ENCODE results near the gene MPG.

MPG gene

DNA sequence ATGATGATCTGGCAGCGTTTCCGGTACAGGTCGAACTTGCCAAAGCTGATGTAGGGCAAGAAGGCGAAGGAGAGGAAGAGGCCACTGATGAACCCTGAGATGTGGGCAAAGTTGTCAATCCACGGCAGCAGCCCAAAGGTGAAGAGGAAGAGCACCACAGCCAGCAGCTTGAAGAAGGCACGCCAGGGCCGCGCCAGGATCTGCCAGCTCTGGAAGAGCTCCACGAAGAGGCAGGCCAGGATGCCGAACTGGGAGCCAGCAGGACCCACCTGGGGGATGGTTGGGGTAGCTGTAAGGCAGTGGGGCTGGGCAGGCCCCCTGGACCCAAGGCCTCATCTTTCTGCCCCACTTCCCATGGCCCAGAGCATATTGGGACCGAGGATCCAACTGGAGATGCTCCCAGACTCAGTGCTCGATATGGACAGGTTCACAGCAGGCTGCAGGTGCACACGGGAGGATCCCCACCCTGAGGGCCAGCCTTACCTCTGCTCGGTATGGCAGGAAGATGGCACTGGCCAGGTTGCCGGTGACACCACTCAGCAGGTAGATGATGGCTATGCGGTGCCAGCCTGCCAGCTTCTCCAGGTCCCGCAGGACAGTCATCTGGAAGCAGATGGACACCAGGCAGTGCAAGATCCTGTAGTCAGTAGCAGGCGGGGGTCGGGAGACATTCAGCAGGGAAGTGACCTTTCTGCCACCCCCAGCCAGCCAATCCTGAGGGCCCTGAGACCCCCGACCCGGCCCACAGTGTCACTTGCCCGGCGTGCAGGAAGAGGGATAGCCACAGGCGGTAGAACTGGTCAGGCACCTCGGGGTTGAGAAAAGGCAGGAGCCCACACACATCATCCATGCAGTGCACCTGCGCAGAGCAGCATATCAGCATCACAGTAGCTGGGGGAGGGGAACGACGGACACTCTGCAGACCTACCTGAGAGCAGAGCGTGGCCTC lies 19.3 kb upstream of the MPG start:
- in situ Hi-C loops (cut with MboI; ENCODE audit: low sequenced_read_pairs, unreplicated experiment), result no loop called here
- TF ChIP-seq, protein P1, sequence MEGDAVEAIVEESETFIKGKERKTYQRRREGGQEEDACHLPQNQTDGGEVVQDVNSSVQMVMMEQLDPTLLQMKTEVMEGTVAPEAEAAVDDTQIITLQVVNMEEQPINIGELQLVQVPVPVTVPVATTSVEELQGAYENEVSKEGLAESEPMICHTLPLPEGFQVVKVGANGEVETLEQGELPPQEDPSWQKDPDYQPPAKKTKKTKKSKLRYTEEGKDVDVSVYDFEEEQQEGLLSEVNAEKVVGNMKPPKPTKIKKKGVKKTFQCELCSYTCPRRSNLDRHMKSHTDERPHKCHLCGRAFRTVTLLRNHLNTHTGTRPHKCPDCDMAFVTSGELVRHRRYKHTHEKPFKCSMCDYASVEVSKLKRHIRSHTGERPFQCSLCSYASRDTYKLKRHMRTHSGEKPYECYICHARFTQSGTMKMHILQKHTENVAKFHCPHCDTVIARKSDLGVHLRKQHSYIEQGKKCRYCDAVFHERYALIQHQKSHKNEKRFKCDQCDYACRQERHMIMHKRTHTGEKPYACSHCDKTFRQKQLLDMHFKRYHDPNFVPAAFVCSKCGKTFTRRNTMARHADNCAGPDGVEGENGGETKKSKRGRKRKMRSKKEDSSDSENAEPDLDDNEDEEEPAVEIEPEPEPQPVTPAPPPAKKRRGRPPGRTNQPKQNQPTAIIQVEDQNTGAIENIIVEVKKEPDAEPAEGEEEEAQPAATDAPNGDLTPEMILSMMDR (IDR thresholded peaks at IDR 0.05; ENCODE audit: borderline replicate concordance, control extremely low read depth, extremely low read depth, insufficient read depth, missing control alignments), result no peak
- no peak for DNase-seq (ENCODE audit: low spot score)

DNA sequence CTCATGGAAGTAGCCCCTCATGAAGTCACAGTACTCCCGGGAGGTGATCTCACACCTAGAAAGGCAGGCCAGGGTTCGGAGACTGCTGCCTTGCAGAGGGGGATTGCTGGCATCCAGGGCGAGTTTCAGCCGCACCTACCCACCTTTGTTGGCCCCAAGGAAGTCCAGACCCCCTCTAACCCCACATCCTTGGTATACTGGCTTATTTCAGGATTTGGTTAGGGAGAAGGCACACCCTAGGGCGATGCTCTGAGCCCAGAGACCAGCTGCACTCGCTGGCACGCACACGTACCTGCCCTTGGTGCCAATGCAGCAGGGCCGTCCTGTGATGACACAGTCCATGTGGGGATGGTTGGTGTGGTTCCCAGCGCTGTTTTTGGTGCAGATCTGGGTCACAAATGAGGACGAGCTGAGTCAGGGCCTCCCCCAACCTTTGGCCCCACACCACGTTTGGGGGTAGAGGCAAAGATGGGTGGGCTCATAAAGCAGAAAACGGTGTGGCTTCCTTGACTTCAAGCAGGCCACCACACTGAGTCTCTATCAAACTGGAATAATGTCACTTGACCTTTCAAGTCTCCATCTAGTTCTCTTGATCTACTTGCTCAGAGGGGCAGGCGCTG lies 18.5 kb upstream of the MPG start:
- in situ Hi-C loops (cut with MboI; ENCODE audit: low sequenced_read_pairs, unreplicated experiment), result no loop called here
- TF ChIP-seq, protein P1 (IDR thresholded peaks at IDR 0.05; ENCODE audit: borderline replicate concordance, control extremely low read depth, extremely low read depth, insufficient read depth, missing control alignments), result no peak
- no peak for DNase-seq (ENCODE audit: low spot score)

DNA sequence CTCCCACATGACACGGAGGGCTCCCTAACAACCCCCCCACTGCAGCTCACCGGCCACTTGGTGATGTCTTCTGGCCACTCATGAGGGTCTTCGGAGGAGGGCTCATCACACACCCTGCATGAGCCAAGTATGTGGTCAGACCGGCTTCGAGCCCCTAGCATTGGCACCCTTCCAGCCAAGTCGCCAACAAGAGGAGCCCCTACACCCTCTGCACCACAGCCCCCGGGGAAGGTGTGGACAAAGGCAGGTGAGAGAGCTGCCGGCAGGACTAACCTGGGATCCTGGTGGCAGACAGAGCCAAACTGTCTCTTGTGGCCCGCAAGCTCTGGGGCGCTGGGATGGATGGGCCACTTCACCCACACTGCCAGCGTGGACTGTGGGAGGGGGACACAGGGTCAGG lies 17.9 kb upstream of the MPG start:
- no peak for DNase-seq (ENCODE audit: low spot score)
- TF ChIP-seq, protein P1 (IDR thresholded peaks at IDR 0.05; ENCODE audit: borderline replicate concordance, control extremely low read depth, extremely low read depth, insufficient read depth, missing control alignments), result no peak
- in situ Hi-C loops (cut with MboI; ENCODE audit: low sequenced_read_pairs, unreplicated experiment), result no loop called here

DNA sequence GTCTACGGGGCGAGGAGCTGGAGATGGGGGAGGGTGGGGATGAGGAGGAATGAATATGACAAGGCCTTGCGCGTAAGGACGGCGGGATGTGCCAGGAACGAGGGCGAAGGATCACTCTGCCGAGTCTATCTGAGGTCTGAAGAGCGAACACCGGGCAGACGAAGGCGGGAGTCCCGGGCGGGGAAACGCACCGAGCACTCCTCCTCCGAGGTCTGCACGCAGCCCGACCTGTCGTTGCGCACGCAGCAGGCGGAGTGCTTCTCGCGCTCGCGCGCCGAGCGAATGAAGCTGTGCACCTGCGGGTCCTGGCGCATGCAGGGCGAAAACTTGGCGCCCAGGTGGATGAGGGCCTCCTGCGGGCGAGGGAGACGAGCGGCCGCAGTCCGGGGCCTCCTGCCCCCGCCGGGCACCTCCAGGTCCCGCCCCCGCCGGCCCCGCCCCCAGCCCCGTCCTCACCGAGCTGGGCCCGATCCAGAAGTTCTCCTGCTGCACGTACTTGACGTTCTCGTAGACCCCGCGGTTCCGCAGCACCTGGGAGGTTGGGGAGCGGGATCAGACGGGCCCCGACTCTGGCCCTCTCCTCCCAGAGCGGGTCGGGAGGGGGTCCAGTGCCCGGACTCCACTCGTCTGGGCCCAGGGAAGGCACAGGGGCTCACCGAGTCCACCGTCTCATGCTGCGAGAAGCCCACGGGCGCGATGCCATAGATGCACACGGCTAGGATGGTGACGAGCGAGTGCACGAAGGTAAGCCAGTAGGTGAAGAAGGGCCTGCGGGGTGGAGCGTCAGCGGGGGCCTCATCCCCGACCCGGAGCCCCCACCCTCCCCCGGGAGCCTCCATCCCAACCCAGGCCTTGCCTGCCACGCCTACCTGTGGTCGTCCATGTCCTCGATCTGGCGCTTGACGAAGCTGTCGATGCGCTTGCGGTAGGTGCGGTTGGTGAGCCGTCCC lies 16.8 kb upstream of the MPG start:
- TF ChIP-seq, protein P1 (IDR thresholded peaks at IDR 0.05; ENCODE audit: borderline replicate concordance, control extremely low read depth, extremely low read depth, insufficient read depth, missing control alignments), result no peak
- in situ Hi-C loops (cut with MboI; ENCODE audit: low sequenced_read_pairs, unreplicated experiment), result no loop called here
- DNase-seq (ENCODE audit: low spot score), result no peak

DNA sequence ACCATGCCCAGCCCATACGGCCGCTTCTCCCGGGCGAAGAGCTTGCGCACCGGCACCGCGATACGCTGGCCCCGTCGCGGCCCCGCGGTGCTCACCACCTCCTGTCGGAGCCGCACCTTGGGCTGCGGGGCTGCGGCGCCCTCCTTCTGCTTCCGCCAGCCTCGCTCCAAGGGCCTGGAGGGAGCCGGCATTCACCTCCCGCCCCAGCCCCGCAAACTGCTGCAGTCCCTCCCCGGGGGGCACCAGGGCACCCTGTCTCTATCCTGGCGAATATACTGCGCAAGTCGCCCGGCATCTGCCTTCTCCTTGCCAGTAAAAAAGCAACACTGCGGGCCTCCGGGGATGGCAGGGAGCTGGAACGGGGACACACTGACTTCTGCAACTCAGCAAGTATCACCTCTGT lies 16.1 kb upstream of the MPG start:
- in situ Hi-C loops (cut with MboI; ENCODE audit: low sequenced_read_pairs, unreplicated experiment), result no loop called here
- no peak for DNase-seq (ENCODE audit: low spot score)

More for the DNA sequence above, 16.1 kb upstream of the MPG start:
- TF ChIP-seq, protein P1 (IDR thresholded peaks at IDR 0.05; ENCODE audit: borderline replicate concordance, control extremely low read depth, extremely low read depth, insufficient read depth, missing control alignments), result no peak
